Urinary bladder (tissue), 4 donors: ENCODE measurements around the gene SLC35B2. TPM values are rescaled to one million over a fixed set of nuclear protein-coding genes. Genes with fewer than 3 reads are reported as not detected.

ENCODE experiments used
- DNase-seq: peaks from one replicate; pipeline ENCODE4 v3.0.0-alpha.2; 2015; ENCODE audit errors: extremely low spot score
- H3K27ac ChIP-seq: one replicate; pipeline ENCODE4 v1.5.1; 2013; ENCODE audit warnings: low read depth, mild to moderate bottlenecking, moderate library complexity
- H3K36me3 ChIP-seq: one replicate; pipeline ENCODE4 v1.6.1; 2013; ENCODE audit warnings: mild to moderate bottlenecking, moderate library complexity; ENCODE audit not compliant: insufficient read depth
- H3K4me1 ChIP-seq: one replicate; pipeline ENCODE4 v1.6.1; 2013; ENCODE audit warnings: mild to moderate bottlenecking, moderate library complexity; ENCODE audit not compliant: insufficient read depth
- H3K4me3 ChIP-seq: one replicate; pipeline ENCODE4 v1.5.1; 2013; ENCODE audit warnings: low read depth, low read length
- WGBS: extraction: QIAGEN DNeasy Blood & Tissue Kit; methylation state at CpG from one replicate; pipeline ENCODE4 v1.1.7; 2013; 5-methylcytosine and 5-hydroxymethylcytosine counted together
- polyA plus RNA-seq: library from polyadenylated mRNA; stranded (reverse); fragments of 200-250 nt; gene quantifications from one replicate; pipeline ENCODE4 v1.2.3, GENCODE V29; 2013
- total RNA-seq: library from RNA; depleted of rRNA; stranded (reverse); fragments of >200 nt; gene quantifications from one replicate; pipeline ENCODE4 v1.2.3, GENCODE V29; 2014
- donor health status: healthy with polysubstance abuse.
- donor health status: healthy.

Gene SLC35B2
- total and polyA plus RNA-seq, 2 donors, result 29.4 to 51.3 TPM

- WGBS, result 87% methylated on average over 8 of the region's 8 CpGs
- Histone ChIP-seq H3K4me3 (no peak overlapping the region), H3K27ac (no peak overlapping the region), H3K36me3 (no peaks in the 10 kb centered on the region), H3K4me1 (no peaks in the 10 kb centered on the region)
- no peak for DNase-seq
These were observed 31.6 kb downstream of the SLC35B2 start for GRCh38 chr6:44225579-44226325.

GRCh38 chr6:44224965-44225305 is 32.4 kb downstream of the SLC35B2 start:
- Histone ChIP-seq H3K4me3 (no peak overlapping the region), H3K36me3 (no peaks in the 10 kb centered on the region), H3K27ac (no peak overlapping the region), H3K4me1 (no peaks in the 10 kb centered on the region)
- 90% methylated on average over 4 of the region's 4 CpGs for WGBS
- no peak for DNase-seq

GRCh38 chr6:44224029-44224964 is 33.0 kb downstream of the SLC35B2 start:
- no peak for DNase-seq
- H3K4me3 ChIP-seq, result peak overlapping the region; percentile 48
- H3K36me3 ChIP-seq, result no peaks in the 10 kb centered on the region
- H3K4me1 ChIP-seq, result no peaks in the 10 kb centered on the region
- WGBS, result 11% methylated on average over 18 of the region's 18 CpGs
- no peak overlapping the region for H3K27ac ChIP-seq

GRCh38 chr6:44223319-44224028 is 33.9 kb downstream of the SLC35B2 start, which contains the start of gene SLC29A1:
Gene SLC29A1, plus strand, starts transcription at chr6:44223595. Its CDS starts 3,719 bp downstream, at chr6:44227314.
- DNase-seq, result no peak
- peak within 1 kb of the TSS; percentile 48 for H3K4me3 ChIP-seq
- no peaks in the 10 kb centered on the region for H3K36me3 ChIP-seq
- H3K27ac ChIP-seq, result peak within 1 kb of the TSS; percentile 63
- H3K4me1 ChIP-seq, result no peaks in the 10 kb centered on the region
- 1% methylated on average over 72 of the region's 73 CpGs for WGBS

GRCh38 chr6:44222486-44223318 is 34.6 kb downstream of the SLC35B2 start:
- Histone ChIP-seq H3K4me3 (peak overlapping the region; percentile 48), H3K36me3 (no peaks in the 10 kb centered on the region), H3K27ac (peak overlapping the region; percentile 63), H3K4me1 (no peaks in the 10 kb centered on the region)
- no peak for DNase-seq
- 27% methylated on average over 26 of the region's 26 CpGs for WGBS

- Histone ChIP-seq H3K36me3 (no peaks in the 10 kb centered on the region), H3K4me3 (no peak overlapping the region), H3K27ac (peak overlapping the region; percentile 57), H3K4me1 (no peaks in the 10 kb centered on the region)
- no peak for DNase-seq
- 91% methylated on average over 2 of the region's 2 CpGs for WGBS
These were observed 35.4 kb downstream of the SLC35B2 start for GRCh38 chr6:44221961-44222335.

- Histone ChIP-seq H3K4me1 (no peaks in the 10 kb centered on the region), H3K36me3 (no peaks in the 10 kb centered on the region)
- 4% methylated on average over 4 of the region's 4 CpGs for WGBS
These were observed 35.9 kb downstream of the SLC35B2 start for GRCh38 chr6:44221291-44221960.

GRCh38 chr6:44220913-44221290 is 36.4 kb downstream of the SLC35B2 start:
- H3K4me3 ChIP-seq, result no peak overlapping the region
- DNase-seq, result no peak
- H3K4me1 ChIP-seq, result no peaks in the 10 kb centered on the region
- WGBS, result 84% methylated on average over 4 of the region's 4 CpGs
- H3K36me3 ChIP-seq, result no peaks in the 10 kb centered on the region
- H3K27ac ChIP-seq, result peak overlapping the region; percentile 28

More at GRCh38 chr6:44221291-44221960, 35.9 kb downstream of the SLC35B2 start:
- Histone ChIP-seq H3K4me3 (no peak overlapping the region), H3K27ac (peak overlapping the region; percentile 57)
- DNase-seq, result no peak

- H3K36me3 ChIP-seq, result no peaks in the 10 kb centered on the region
- no peak overlapping the region for H3K27ac ChIP-seq
- H3K4me3 ChIP-seq, result peak overlapping the region; percentile 39
- WGBS, result 63% methylated on average over 28 of the region's 28 CpGs
- H3K4me1 ChIP-seq, result no peaks in the 10 kb centered on the region
- DNase-seq, result no peak
These were observed 37.2 kb downstream of the SLC35B2 start for GRCh38 chr6:44219815-44220784.

GRCh38 chr6:44219053-44219814 is 38.1 kb downstream of the SLC35B2 start:
- 2% methylated on average over 45 of the region's 45 CpGs for WGBS
- Histone ChIP-seq H3K4me3 (peak overlapping the region; percentile 39), H3K27ac (peak overlapping the region; percentile 55), H3K36me3 (no peaks in the 10 kb centered on the region), H3K4me1 (no peaks in the 10 kb centered on the region)
- no peak for DNase-seq
